ENCODE data around the gene SIT1. TPM values are rescaled to one million over a fixed set of nuclear protein-coding genes. Genes with fewer than 3 reads are reported as not detected.

SIT1 gene
- total RNA-seq = 0.39 and 0.43 TPM in 2 replicates

GRCh38 chr9:35650341-35651158, at the start of gene SIT1:
Gene SIT1, minus strand, starts transcription at chr9:35650931. Its CDS starts 78 bp downstream, at chr9:35650853.

DNA sequence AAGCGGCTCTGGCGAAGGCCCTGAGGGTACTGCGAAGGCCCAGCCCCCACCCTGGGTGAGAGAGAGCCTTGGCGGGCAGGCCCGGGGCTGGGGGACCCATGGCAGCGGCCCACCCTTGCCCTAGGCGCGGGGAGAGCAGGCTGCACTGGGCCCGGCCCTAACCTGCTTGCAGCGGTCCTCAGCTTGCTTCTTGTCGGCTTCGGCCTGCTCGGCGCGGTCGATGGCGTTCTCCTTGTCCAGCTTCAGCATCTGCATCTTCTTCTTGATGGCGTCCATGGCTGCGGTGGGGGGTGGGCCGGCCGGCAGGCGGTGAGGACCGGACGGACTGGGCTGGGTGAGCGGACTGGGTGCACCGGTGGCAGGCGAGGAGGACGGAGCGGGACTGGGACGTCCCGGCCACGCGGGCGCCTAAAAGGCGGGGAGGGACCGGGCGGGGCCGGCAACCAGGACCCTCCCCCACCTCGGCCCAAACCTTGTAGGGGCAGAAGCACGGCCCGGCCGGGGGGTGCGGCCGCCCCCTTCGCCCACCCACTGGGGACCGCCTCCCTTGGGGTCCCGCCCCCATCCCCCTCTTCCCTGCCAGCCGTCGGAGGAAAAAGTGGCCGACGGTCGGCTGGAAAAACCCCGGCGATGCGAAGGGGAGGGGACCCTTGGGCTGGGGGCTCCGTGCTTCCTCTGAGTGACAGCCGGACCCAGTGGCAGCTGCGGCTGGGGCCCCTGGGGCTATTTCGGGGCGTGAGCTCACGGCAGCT, 39.0 kb upstream of the SIT1 start, which contains the start of gene TPM2:
TPM2 (minus strand) TSS at position 384 of the 752 bp plus-strand sequence; CDS start at position 276, 108 bp downstream.

DNA sequence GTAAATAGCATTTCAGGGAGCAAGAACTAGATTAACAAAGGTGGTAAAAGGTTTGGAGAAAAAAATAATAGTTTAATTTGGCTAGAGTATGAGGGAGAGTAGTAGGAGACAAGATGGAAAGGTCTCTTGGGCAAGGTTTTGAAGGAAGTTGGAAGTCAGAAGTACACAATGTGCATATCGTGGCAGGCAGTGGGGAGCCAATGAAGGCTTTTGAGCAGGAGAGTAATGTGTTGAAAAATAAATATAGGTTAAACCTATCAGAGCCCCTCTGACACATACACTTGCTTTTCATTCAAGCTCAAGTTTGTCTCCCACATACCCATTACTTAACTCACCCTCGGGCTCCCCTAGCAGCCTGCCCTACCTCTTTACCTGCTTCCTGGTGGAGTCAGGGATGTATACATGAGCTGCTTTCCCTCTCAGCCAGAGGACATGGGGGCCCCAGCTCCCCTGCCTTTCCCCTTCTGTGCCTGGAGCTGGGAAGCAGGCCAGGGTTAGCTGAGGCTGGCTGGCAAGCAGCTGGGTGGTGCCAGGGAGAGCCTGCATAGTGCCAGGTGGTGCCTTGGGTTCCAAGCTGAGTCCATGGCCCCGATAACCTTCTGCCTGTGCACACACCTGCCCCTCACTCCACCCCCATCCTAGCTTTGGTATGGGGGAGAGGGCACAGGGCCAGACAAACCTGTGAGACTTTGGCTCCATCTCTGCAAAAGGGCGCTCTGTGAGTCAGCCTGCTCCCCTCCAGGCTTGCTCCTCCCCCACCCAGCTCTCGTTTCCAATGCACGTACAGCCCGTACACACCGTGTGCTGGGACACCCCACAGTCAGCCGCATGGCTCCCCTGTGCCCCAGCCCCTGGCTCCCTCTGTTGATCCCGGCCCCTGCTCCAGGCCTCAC, 22.6 kb upstream of the SIT1 start, which contains the start of gene CA9:
CA9 (plus strand) TSS at position 797 of the 893 bp plus-strand sequence; CDS start at position 829, 32 bp downstream.

DNA sequence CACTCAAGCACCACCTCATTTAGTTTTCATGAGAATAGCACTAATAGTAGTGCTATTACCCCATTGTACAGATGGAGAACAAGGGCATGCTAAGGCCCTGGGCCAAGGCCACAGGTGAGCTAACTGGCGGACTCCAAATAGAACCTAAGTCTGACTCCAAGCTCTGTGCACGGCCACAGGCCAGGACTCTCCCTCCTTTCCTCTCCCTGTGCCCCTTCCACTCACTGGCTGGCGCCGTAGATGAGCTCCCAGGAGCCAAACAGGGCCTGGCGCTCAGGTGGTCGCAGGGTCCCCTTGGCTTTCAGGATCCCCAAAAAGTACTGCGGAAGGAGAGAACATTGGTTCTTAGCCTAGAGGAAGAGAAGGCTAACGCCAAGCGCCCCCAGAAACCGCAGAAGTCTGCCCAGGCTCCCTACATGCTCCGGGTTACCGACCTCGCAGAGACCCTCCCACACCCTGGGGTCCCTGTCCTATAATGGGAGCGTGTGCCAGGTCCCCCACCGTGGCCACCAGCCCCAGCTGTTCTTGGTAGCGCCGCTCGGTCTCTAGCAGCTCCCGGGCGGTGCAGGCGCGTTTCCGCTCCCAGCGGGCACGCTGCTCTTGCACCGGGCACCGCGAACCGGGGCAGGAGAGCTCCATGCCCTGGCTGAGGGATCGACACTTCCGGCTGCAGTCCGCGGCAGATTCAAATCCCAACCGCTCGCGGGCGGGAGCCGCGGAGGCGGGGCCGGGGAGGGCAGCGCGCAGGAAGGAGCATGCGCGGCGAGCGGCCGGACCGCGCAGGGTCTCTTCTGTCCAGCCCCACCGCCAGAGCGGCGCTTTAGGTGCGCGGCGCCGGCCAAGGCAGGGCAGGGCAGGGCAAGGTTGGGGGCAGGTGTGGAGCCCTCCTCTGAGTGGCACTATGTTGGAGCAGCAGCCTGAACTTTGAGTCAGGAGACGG, 14.1 kb upstream of the SIT1 start, which contains the start of gene ARHGEF39:
ARHGEF39 (minus strand) TSS at position 665 of the 940 bp plus-strand sequence; CDS start at position 639, 26 bp downstream.

DNA sequence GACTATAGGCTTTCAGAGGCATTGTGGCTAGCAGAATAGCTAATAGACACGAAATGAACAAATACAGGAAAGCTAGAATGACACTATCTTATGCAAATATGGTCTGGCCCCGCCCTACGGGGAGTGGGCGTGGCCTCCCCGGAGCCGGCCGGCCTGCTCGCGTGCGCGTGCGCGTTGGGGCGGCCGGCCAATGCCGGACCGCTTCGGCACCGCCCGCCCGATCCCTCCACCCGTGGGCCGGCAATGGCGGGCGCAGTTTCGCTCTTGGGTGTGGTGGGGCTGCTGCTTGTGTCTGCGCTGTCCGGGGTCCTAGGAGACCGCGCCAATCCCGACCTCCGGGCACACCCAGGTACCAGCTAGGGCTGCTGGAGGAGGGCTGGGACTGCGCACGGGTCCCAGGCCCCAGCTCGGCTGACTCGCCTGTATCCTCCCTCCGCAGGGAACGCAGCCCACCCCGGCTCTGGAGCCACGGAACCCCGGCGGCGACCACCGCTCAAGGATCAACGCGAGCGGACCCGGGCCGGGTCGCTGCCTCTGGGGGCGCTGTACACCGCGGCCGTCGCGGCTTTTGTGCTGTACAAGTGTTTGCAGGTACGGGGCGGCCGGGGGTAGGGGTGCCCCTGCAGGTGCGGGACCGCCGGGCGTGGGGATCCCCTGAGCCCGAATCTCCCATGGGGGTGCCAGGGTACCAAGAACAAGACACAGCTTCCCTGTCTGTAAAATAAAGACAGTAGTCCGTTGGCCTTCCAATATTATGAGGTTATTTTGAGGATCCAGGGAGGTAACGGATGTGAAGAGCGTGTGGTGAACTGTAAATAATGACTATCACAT, 7.6 kb upstream of the SIT1 start, which contains the start of gene CCDC107:
CCDC107 (plus strand) TSS at position 156 of the 831 bp plus-strand sequence; CDS start at position 244, 88 bp downstream.

DNA sequence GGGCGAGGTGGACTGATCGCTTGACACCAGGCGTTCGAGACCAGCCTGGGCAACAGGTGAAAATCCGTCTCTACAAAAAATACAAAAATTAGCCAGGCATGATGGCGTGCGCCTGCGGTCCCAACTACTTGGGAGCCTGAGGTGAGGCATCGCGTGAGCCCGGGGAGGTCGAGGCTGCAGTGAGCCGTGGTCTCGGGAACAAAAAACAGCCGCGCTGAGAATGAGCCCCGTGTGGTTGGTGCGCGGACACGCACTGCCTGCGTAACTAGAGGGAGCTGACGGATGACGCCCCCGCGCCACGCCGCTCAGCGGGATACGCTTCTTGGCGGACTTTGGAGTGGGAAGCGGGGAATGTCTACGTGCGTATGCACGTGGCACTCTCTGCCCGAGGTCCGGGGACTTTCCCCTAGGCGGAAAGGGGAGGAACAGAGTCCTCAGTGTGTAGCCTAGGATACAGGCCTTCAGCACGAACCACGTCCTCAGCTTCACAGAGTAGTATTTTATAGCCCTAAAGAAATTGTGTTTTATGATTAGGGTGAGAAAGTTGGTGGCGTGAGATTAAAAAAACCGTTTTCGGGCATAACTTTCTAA, 6.9 kb upstream of the SIT1 start, which contains the start of gene RMRP:
RMRP (minus strand) TSS at position 474 of the 591 bp plus-strand sequence.

GRCh38 chr9:35618325-35618727, 32.4 kb downstream of the SIT1 start, which contains the start of gene CD72:
Gene CD72, minus strand, starts transcription at chr9:35618413. Its CDS starts 110 bp downstream, at chr9:35618303.

GRCh38 chr9:35604578-35605350, 46.0 kb downstream of the SIT1 start, which contains the start of gene TESK1:
Gene TESK1, plus strand, starts transcription at chr9:35605262. Its CDS starts 358 bp downstream, at chr9:35605620.

Small RNAs within 50 kb of the gene (small RNA-seq; reads per million reads assigned to genes)
- not detected for gene MIR4667
- not detected for gene RMRP
- gene RN7SL22P = not detected

Other genes with a start within 250 kb of the SIT1 start
- 26.3 and 27.2 TPM in 2 replicates for gene RUSC2, start 160.8 kb downstream of the SIT1 start, total RNA-seq
- gene TESK1, start 45.7 kb downstream of the SIT1 start, total RNA-seq = 12.5 and 18.9 TPM in 2 replicates
- gene CD72, start 32.5 kb downstream of the SIT1 start, total RNA-seq = 2.7 and 2.8 TPM in 2 replicates
- gene RMRP, start 7.1 kb upstream of the SIT1 start, total RNA-seq = 17,926 and 21,117 TPM in 2 replicates
- gene CCDC107, start 7.4 kb upstream of the SIT1 start, total RNA-seq = 9.9 and 14.6 TPM in 2 replicates
- 0.39 and 5.5 TPM in 2 replicates for gene ARHGEF39, start 14.3 kb upstream of the SIT1 start, total RNA-seq
- gene CA9, start 23.0 kb upstream of the SIT1 start, total RNA-seq = 0.86 and 2.2 TPM in 2 replicates
- 755 and 824 TPM in 2 replicates for gene TPM2, start 39.0 kb upstream of the SIT1 start, total RNA-seq
- gene TLN1, start 81.3 kb upstream of the SIT1 start, total RNA-seq = 275 and 305 TPM in 2 replicates
- gene CREB3, start 81.7 kb upstream of the SIT1 start, total RNA-seq = 62.1 and 68.7 TPM in 2 replicates
- gene GBA2, start 98.3 kb upstream of the SIT1 start, total RNA-seq = 25.0 and 31.8 TPM in 2 replicates
- gene RGP1, start 98.4 kb upstream of the SIT1 start, total RNA-seq = 20.2 and 22.1 TPM in 2 replicates
- 1.4 and 11.6 TPM in 2 replicates for gene MSMP, start 103.3 kb upstream of the SIT1 start, total RNA-seq
- gene NPR2, start 140.7 kb upstream of the SIT1 start, total RNA-seq = 29.2 and 38.3 TPM in 2 replicates
- 0.52 and 1.2 TPM in 2 replicates for gene SPAG8, start 161.3 kb upstream of the SIT1 start, total RNA-seq
- 15.3 and 19.1 TPM in 2 replicates for gene HINT2, start 164.1 kb upstream of the SIT1 start, total RNA-seq
- not detected in 2 replicates for gene FAM221B, start 177.8 kb upstream of the SIT1 start, total RNA-seq
- gene TMEM8B, start 178.3 kb upstream of the SIT1 start, total RNA-seq = 4.4 and 4.5 TPM in 2 replicates
- not detected in 2 replicates for gene OR13J1, start 219.5 kb upstream of the SIT1 start, total RNA-seq